Stimulated activated CD8-positive, alpha-beta memory T cell treated with anti-CD3 and anti-CD28 coated beads, Interleukin-2, amount 100 ng/mL, for 1 hour (primary cell): ENCODE results near the gene METTL15.
"Not testable (repeated sequence)": the region's sequence is repeated elsewhere in the genome, so short reads cannot be mapped to it uniquely, and the experiment has no call there.

ENCODE experiments used
- DNase-seq, 2 donors: peaks; one replicate each; pipeline ENCODE4 v3.0.0-alpha.2; 2020; ENCODE audit warnings: low read depth in 2 of 2

The METTL15 gene

DNA sequence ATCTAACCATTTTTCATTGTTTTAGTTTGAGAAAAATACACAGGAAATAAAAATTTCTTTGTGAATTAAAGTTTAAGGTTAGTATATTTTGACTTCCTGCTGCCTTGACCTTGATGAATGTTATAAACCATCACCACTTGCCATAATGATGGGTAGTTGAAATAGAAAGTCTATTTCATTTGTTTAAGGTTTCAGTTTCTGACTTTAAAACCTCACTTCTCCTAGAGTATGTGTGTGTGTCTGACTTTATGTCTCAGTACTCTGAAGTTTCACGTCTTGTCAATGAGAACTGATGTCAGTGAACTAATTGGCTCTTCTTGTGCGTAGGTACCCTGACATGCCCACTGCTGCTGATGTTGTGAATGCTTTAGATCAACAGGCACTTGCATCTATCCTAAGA lies 188.2 kb downstream of the METTL15 start:
- DNase-seq, result no peak

DNA sequence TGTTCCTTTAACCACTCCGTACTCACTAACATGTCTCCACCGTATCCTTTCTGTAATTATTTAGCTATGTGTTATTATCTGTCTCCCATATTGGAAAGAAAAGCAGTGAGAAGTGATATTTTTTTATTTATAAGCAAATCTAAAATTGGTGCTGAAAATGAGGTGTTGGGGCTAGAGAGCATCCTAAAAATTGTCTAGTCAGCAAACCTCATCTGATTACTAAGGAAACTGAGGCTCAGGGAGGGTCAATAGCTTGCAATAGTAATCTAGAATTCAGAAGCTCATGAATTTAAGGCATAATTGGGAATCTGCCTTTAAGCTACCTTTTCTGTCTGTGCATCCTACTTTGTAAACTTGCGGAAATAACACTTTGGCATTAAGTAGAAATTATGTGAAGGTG lies 190.0 kb downstream of the METTL15 start:
- no peak for DNase-seq

DNA sequence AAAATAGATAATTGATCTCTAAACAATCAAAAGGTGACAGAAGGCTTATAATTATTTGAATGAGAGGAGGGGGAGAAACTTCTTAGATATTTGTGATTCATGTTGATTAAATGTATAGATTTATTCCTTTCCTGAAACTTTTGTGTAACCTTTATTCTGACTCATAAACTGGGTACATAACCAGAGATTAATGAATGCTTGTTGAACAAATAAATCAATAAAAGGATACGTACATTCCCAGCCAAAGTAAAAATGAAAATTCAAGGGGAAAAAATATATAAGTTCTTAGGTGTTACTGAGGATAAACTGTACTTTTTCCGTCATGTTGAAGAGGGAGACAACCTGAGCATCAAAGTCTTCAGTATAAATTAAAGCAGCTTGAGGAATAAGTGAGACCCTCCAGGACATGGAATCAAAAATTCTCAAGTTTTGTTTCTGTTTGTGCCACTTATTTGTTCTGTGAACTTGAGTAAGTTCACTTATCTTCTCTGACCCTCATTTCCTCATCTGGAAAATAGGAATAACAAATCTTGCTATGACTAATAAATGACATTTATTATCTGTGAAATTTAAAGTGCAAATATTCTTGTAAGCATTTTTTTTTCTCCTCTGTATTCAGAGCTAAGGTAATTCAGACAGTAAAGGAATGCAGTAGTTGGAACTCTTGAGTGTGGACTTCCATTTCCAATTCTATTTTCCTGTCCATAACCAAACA lies 195.4 kb downstream of the METTL15 start:
- no peak for DNase-seq

DNA sequence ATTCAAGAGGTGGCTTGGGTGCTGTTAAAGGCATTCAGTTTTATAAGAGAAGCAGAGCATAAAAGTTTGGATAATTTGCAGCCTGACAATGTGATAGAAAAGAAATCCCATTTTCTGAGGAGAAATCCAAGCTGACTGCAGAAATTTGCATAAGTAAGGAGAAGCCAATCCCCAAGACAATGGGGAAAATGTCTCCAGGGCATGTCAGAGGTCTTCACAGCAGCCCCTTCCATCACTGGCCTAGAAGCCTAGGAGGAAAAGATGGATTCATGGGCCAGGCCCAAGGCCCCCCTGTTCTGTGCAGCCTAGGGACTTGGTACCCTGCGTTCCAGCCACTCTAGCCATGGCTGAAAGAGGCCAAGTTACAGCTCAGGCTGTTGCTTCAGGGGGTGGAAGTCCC lies 207.3 kb downstream of the METTL15 start:
- no peak for DNase-seq

DNA sequence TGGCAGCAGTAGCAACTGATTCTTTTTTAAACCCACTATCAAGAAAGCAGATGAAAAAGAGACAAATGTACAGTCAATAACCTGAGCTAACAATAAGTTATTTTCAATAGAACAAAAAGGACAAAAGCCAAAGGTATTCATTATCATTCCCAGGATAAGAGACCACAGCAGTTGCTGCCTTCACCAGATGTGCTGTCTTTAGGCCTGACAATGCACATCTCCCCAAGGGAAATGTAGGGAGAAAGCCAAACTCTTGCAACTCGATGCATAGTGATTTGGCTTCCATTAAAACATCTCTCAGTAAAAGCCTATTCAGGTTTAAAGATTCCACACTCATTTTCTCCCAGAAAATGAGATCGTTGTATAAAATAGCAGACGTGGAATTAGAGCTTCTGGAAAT lies 210.7 kb downstream of the METTL15 start:
- no peak for DNase-seq

DNA sequence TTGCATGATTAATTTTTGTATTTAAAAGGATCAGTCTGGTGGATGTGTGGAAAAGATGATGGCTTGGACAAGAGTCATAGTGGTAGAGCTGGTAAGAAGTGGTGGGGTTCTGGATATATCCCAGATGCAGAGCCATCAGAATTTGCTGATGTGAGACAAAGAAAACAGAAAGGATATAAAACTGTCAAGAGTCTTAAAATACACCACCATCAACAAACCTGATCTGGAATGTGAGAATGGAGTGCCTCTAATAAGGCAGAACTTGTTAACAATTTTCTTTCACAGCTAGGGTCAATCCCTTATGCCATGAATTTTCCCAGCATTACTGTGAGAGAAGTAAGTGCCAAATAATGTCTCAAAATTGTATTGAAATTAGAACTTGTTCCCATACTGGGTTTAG lies 215.4 kb downstream of the METTL15 start:
- no peak for DNase-seq

DNA sequence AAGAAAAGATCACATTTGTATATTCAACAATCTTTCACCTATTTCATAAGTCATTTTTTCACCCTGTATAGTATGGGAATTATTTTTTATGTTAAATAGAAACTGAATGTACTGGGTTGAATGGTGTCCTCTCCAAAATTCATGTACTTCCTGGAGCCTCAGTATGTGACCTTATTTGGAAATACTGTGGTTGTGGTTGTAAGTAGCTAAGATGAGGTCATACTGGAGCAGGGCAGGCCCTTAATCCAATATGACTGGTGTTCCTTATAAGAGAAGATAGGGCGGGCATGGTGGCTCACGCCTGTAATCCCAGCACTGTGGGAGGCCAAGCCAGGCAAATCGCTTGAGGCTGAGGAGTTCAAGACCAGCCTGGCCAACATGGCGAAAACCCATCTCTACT lies 224.2 kb downstream of the METTL15 start:
- not testable (repeated sequence) for DNase-seq

DNA sequence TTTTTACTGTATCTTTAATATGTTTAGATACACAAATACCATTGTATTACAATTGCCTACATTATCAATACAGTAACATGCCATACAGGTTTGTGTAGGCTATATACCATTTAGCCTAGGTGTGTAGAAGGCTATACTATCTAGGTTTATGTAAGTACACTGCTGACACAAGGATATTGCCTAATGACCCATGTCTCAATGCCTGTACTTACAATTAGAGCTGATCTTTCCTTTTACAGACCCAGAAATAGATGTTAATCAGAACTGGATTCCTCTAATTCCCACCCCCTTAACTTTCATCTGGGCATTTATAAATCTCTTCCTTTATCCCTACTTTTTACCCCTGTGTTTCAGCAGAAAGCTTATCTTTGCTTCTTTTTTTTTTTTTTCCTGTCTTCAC lies 229.5 kb downstream of the METTL15 start:
- DNase-seq, result no peak

DNA sequence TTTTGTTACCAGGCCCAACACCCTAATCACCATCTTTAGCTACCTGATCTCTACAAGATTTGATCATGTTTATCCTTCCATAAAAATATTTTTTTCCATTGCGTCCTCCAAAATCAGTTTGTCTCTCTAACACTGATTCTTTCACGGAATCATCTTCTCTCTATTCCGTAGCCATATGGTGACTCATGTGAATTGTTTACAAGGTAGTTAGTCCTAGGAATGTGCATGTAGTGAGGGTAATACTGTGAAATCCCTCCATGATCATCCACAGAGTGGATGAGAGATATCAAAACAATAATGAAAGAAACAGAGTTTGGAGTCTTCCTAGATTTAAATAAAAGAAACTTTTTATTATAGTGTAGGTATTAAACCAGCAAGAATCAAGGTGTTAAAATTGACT lies 230.2 kb downstream of the METTL15 start:
- no peak for DNase-seq

DNA sequence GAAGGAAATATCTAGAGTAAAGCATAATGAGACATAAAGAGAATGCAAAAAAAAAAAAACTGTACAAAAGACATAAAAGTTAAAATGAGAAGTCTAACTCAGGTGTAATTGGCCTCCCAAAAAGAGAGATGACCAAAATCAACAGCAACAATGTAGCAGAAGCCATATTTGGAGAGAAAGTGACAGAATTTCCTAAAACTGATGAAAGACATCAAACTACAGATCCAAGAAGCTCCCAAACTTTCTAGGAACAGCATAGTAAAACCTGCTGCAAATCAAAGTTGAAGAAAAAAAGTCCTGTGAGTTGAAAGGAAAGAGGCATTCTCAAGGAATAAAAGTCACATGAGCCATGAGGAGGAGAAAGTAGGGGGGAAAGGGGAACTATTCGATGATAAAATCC lies 231.3 kb downstream of the METTL15 start:
- DNase-seq, result no peak

DNA sequence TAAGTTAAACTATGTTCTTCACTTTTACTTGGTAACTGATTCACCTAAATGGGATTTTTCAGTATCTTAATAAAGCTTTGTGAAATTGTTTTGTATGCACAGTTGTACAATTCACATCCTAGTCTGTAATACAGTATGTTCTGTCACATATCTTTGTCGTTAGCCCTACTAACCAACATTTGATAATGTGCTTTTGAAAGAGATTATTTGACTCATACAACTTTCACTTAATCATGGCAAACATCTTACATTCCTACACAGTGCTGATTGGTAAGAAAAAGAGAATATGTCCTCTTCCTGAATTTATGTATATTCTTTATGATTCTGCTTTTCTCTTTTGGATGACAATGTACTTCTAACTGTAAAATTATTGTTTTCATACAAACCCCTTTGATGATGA lies 234.5 kb downstream of the METTL15 start:
- no peak for DNase-seq

DNA sequence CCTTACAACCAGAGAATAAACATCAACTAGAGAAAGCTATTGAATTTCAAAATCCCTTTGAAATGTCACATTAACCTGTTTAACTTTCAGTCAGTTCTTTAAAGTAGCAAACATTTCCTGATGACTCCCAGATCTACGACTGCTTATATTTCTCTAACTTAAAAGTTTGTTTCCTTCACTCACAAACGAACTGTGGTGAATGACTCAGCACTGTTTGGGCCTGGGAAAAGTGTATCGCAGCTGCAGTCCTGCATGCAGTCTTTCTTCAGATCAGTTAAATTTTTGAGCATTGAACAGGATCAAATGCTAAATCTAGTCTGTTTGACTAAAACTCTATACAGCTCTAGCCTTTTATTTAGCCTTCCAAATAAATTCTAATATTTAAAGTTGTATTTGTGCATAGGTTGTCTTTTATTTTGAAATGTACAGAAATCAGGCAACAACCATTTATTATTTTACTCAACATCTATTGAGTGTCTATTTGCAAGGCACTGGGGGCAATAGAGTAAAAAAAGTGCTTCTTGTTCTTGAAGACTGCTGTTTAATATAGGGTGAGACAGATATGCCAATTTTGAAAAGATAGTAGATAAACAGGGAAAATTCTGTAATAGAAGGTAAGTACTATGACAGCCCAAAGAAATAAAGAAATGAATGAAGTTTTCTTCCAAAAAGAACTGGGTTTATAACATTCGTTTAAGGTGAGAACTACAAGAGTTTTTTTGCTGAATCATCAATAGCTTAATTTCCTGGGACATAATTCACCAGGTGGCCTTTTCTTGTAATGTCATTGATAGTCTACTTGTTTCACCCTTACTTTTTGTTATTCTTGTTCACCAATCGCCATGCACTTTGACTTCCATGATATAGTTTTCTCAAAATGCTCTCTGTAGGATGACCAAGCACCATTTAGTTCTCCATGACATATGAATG lies 235.4 kb downstream of the METTL15 start:
- no peak for DNase-seq

DNA sequence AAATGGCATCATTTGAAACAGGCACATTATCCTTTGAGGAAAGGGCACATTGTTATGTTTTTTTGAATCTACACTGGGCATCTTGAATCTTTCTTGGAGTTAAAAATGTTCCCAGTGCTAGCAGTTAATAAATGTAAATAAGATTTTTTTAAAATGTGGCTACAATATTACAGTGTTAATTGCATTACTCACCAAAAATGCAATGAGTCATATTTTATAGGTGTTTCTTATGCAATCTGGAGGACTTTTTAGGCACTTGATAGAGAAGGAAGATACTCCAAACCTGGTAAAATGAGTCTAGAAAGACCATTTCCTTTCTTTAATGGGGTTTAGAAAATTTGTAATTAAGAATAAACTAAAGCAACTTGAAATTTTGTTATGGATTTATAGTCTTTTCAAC lies 238.0 kb downstream of the METTL15 start:
- DNase-seq, result no peak

DNA sequence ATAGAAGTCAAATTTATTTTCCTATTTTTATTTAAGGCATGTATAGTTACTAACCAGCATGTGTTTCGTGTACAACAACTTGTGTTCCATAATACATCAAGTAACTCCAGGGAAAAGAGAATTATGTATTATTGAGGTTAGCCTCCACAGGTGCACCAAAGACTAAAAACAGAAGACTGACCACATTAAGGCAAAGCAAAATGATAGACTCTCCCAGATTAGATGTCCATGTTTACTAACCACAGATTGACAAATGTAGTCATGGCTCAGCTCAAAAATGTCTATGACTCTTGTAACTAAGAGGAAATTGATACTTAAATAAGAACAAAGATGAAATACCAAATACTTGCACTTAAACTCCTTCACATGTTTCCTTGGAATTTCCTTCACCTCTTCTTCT lies 238.5 kb downstream of the METTL15 start:
- DNase-seq, result no peak

DNA sequence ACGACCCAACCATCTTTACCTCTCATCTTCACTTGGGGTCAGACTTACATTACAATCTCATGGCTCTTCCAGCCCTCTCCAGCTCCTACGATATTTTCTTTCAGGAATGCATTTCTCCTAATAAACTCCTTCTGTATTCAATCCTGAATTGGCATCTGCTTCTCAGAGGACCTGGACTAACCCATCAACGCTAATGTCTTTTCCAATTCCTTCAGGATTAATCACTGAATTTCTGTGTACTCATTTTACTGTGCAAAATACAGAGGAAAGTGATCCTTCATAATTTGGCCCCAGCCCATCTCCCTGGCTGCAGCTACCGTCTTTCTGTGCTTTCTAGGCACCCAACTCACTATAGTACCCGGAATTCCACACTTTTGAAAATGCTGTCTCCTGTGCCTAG lies 239.2 kb downstream of the METTL15 start:
- DNase-seq, result no peak

DNA sequence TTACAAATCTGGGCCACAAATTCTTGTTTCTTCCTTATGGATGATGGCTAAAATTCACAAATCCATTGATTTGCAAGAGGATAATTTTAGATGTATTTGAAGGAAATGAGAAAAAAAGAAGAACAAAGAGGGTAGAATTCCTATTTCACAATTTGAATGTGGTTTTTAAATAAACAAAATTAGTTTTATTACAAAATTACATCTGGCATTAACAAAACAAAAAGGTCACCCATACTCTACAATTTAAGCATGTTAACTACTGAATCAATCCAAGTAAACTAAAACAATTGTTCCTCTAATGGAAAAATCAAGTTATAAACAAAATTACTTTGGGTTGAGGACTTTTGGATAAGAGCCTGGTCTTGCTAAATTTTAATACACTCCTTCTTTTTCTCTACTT lies 242.0 kb downstream of the METTL15 start:
- DNase-seq, result no peak

DNA sequence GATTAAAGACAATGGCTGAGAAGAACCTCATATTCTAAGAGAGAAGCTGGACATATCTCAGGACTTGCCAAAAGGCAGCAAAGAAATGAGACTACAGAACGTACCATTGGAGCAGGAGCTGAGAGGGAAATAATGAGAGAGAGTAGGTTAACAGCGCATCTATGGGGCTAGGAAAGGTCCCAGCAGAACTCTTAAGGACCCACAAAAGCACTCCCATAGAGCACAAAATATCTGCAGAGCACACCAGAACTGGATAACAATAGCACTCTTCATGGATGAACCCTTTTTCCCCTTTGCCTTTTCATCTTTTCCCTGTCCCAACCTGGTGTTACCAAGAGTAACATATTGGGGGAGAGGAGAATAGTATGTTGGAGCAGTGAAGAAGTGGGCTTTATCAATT lies 245.8 kb downstream of the METTL15 start:
- DNase-seq, result no peak

DNA sequence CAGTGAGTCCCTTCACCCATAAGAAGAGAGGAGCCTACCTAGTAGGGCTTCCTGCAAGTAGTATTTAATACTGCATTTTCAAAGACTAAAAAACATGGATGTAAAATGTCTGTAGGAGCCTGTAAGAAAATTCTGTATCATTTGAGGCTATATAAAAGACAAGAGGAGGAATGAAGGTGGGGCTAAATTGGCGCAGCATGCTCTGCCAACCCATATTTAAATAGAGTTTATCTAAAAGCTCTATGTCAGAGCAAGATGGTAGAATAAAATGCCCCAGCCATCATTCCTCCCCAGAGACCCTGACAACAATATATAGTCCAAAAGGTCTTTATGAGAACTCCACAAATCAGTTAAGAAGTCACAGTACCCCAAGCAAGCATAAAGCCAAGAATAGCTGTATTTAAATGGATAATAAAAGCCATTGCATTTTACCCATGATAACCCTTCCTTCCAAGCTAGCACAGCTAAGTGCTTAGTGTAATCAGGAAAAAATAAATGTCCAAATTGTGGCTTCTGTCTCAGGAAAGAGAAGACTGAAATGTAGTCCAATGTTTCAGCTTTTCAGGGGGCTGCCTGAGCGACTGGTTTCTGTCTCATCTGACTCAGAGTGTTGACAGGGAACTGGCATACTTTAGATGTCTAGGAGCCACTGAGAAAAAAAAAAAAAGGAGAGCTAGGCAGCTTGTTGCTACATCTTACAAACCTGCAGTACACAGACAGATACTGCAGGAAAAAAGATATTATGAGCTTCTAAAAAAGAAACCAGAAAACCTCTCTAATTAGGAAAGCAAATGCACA lies 258.6 kb downstream of the METTL15 start:
- DNase-seq, result no peak

DNA sequence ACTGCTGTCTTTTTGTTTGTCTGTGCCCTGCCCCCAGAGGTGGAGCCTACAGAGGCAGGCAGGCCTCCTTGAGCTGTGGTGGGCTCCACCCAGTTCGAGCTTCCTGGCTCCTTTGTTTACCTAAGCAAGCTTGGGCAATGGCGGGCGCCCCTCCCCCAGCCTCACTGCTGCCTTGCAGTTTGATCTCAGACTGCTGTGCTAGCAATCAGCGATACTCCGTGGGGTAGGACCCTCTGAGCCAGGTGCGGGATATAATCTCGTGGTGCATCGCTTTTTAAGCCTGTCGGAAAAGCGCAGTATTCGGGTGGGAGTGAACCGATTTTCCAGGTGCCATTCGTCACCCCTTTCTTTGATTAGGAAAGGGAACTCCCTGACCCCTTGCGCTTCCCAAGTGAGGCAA lies 269.9 kb downstream of the METTL15 start:
- DNase-seq, result not testable (repeated sequence)
